ENCODE data around the gene TGFBR2.

- TF ChIP-seq, protein P1, sequence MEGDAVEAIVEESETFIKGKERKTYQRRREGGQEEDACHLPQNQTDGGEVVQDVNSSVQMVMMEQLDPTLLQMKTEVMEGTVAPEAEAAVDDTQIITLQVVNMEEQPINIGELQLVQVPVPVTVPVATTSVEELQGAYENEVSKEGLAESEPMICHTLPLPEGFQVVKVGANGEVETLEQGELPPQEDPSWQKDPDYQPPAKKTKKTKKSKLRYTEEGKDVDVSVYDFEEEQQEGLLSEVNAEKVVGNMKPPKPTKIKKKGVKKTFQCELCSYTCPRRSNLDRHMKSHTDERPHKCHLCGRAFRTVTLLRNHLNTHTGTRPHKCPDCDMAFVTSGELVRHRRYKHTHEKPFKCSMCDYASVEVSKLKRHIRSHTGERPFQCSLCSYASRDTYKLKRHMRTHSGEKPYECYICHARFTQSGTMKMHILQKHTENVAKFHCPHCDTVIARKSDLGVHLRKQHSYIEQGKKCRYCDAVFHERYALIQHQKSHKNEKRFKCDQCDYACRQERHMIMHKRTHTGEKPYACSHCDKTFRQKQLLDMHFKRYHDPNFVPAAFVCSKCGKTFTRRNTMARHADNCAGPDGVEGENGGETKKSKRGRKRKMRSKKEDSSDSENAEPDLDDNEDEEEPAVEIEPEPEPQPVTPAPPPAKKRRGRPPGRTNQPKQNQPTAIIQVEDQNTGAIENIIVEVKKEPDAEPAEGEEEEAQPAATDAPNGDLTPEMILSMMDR (conservative IDR thresholded peaks at IDR 0.05; ENCODE audit: low read depth, low read length): no peak
- no peak for TF ChIP-seq EZH2 (IDR thresholded peaks at IDR 0.05; ENCODE audit: borderline replicate concordance, low read depth, low read length, poor library complexity, severe bottlenecking)
Measured at GRCh38 chr3:30633718-30634117, 27.3 kb downstream of the TGFBR2 start.
